Measurements from ENCODE around the gene UCMA.
"Not testable (repeated sequence)": the region's sequence is repeated elsewhere in the genome, so short reads cannot be mapped to it uniquely, and the experiment has no call there.

Gene UCMA

DNA sequence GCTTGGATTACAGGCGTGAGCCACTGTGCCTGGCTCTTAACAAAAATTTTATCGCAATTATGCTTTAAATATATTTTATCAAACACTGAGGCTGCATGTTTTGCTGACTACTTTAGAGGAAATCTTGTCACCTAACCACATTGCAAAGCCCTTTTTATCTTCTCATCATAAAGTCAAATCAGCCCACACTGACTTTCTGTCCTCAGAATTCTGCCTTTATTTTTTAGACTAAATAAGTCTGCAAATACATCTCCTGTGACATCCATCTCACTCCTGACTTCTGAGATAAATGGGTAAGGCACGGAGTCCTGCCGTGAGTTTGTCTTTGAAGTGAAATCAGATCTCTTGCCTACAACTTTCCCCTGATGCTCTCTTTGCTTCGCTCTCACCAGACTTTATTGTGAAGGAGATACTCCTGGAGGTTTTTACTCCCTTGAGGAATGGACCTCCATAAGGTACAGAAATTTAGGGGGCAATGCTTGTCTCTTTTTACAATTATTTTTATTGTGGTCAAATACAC is 23.5 kb upstream of the UCMA start:
- Histone ChIP-seq H3K4me3 (ENCODE audit: low read length) (no peak overlapping the region), H3K27me3 (ENCODE audit: insufficient read depth, low read length) (no peaks in the 10 kb centered on the region), H3K27ac (ENCODE audit: low read depth, low read length) (no peak overlapping the region), H3K4me1 (ENCODE audit: insufficient read depth, low read length) (no peaks in the 10 kb centered on the region), H3K9me3 (ENCODE audit: insufficient read depth, low read depth, low read length) (no peaks in the 10 kb centered on the region), H3K9ac (ENCODE audit: low read depth, low read length) (no peak overlapping the region), H3K36me3 (ENCODE audit: insufficient read depth, low read length) (no peaks in the 10 kb centered on the region)
- 78% methylated on average over 4 of the region's 5 CpGs for WGBS

DNA sequence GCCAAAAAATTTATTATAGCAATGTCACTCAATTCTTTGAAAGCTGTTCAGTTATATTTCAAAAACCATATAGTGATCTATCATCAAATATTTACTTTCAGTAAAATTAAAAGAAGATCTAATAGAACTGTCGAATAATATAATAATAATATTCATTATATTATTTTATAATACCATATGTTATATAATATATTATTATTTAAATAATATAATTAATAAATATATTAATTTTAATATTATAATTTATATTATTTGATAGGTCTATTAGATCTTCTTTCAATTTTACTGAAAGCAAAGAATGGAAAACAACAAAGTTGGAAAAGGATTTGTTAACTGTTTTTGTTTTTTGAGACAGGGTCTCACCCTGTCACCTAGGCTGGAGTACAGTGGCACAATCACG is 22.5 kb upstream of the UCMA start:
- WGBS = 100% methylated on average over 1 of the region's 2 CpGs
- Histone ChIP-seq H3K4me3 (ENCODE audit: low read length) (no peak overlapping the region), H3K27ac (ENCODE audit: low read depth, low read length) (no peak overlapping the region), H3K4me1 (ENCODE audit: insufficient read depth, low read length) (no peaks in the 10 kb centered on the region), H3K9ac (ENCODE audit: low read depth, low read length) (no peak overlapping the region), H3K36me3 (ENCODE audit: insufficient read depth, low read length) (no peaks in the 10 kb centered on the region), H3K27me3 (ENCODE audit: insufficient read depth, low read length) (no peaks in the 10 kb centered on the region), H3K9me3 (ENCODE audit: insufficient read depth, low read depth, low read length) (no peaks in the 10 kb centered on the region)

DNA sequence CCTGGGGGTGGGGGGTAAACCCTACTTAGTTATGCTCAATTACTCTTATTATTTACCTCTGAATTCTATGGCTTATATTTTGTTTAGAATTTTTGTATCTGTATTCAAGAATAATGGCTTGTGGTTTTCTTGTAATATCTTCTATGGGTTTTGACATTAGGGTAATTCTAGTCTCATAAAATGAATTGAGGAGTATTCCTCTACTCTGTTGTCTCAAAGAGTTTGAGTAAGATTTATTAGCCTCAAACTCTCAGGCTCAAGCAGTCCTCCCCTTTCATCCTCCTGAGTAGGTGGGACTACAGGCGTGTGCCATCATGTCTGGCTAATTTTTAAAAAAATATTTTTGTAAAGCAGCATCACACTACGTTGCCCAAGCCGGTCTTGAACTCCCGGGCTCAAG is 19.6 kb upstream of the UCMA start:
- Histone ChIP-seq H3K36me3 (ENCODE audit: insufficient read depth, low read length) (no peaks in the 10 kb centered on the region), H3K27ac (ENCODE audit: low read depth, low read length) (no peak overlapping the region), H3K9ac (ENCODE audit: low read depth, low read length) (no peak overlapping the region), H3K27me3 (ENCODE audit: insufficient read depth, low read length) (no peaks in the 10 kb centered on the region), H3K4me1 (ENCODE audit: insufficient read depth, low read length) (no peaks in the 10 kb centered on the region), H3K4me3 (ENCODE audit: low read length) (no peak overlapping the region), H3K9me3 (ENCODE audit: insufficient read depth, low read depth, low read length) (no peaks in the 10 kb centered on the region)
- WGBS = 89% methylated on average over 4 of the region's 4 CpGs

DNA sequence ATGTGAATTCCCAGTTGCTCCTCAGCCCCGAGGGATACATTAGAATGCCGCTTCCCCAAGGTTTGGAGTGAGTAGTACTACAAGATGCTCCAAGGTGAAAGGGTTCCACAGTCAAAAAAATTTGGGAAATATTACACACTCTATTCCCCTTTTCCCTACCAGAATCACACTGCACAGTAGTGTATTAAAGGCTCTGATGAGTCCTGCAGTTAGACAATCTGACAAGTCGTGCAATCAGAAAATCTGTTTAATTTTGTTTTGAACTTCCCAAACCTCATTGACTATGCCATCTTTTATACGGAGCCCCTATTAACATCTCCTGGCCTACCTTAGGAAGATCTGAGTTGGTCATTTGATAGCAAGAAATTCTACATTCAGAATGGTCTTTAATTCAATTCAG is 13.6 kb upstream of the UCMA start:
- Histone ChIP-seq H3K4me1 (ENCODE audit: insufficient read depth, low read length) (no peaks in the 10 kb centered on the region), H3K9me3 (ENCODE audit: insufficient read depth, low read depth, low read length) (no peaks in the 10 kb centered on the region), H3K36me3 (ENCODE audit: insufficient read depth, low read length) (no peaks in the 10 kb centered on the region), H3K27me3 (ENCODE audit: insufficient read depth, low read length) (no peaks in the 10 kb centered on the region), H3K4me3 (ENCODE audit: low read length) (no peak overlapping the region), H3K9ac (ENCODE audit: low read depth, low read length) (no peak overlapping the region), H3K27ac (ENCODE audit: low read depth, low read length) (no peak overlapping the region)
- WGBS = 98% methylated on average over 4 of the region's 4 CpGs

DNA sequence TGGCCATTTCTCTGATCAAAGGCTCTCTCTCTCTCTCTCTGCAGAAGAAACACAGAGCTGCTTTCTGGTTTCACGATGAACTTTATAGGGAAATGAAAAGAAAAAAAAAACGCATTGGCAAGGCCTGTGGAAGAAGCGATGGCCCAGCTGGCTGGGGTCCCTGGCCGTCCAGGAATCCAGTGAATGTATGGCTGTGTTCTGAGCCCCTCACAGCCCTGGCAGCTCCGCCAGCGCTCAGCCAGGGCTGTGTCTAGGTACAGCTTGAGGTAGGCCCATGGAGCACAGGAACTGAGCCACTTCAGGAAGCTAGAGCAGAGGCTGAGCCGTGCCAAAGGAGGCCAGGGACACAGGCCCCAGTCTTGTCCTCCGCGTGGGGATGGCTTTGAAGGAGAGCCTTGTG is 13.1 kb upstream of the UCMA start:
- no peaks in the 10 kb centered on the region for H3K36me3 ChIP-seq (ENCODE audit: insufficient read depth, low read length)
- no peak overlapping the region for H3K27ac ChIP-seq (ENCODE audit: low read depth, low read length)
- H3K27me3 ChIP-seq (ENCODE audit: insufficient read depth, low read length) = no peaks in the 10 kb centered on the region
- H3K9me3 ChIP-seq (ENCODE audit: insufficient read depth, low read depth, low read length) = no peaks in the 10 kb centered on the region
- WGBS = 89% methylated on average over 9 of the region's 9 CpGs
- H3K4me3 ChIP-seq (ENCODE audit: low read length) = no peak overlapping the region
- no peaks in the 10 kb centered on the region for H3K4me1 ChIP-seq (ENCODE audit: insufficient read depth, low read length)
- H3K9ac ChIP-seq (ENCODE audit: low read depth, low read length) = no peak overlapping the region

DNA sequence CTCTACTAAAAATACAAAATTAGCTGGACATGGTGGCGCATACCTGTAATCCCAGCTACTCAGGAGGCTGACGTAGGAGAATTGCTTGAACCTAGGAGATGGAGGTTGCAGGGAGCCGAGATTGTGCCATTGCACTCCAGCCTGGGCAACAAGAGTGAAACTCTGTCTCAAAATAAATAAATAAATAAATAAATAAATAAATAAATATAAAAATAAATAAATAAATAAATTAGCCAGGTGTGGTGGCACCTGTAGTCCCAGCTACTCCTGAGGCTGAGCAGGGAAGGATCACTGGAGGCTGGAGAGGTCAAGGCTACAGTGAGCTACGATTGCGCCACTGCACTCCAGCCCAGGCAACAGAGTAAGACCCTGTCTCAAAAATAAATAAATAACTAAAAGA is 8.1 kb upstream of the UCMA start:
- not testable (repeated sequence) for H3K27ac ChIP-seq (ENCODE audit: low read depth, low read length); H3K27me3 ChIP-seq (ENCODE audit: insufficient read depth, low read length); H3K9ac ChIP-seq (ENCODE audit: low read depth, low read length); H3K9me3 ChIP-seq (ENCODE audit: insufficient read depth, low read depth, low read length); H3K4me3 ChIP-seq (ENCODE audit: low read length); H3K36me3 ChIP-seq (ENCODE audit: insufficient read depth, low read length); H3K4me1 ChIP-seq (ENCODE audit: insufficient read depth, low read length)
- 93% methylated on average over 5 of the region's 5 CpGs for WGBS

DNA sequence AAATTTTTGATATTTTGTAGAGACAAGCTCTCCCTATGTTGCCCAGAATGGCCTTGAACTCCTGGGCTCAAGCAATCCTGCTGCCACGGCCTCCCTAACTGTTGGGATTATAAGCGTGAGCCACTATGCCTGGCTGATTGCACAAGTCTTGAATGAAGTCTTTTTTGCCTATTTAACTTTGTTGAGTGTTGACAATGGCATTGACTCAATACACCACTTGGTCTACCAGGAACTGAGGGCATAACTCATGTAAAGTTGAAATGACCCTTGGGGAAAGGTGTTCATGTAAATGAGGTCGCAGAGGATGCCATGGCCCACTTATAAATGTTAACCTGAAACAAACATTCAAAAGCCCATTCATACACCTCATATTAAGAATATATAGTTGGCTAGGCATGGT is 7.4 kb upstream of the UCMA start:
- Histone ChIP-seq H3K9me3 (ENCODE audit: insufficient read depth, low read depth, low read length) (no peaks in the 10 kb centered on the region), H3K4me1 (ENCODE audit: insufficient read depth, low read length) (no peaks in the 10 kb centered on the region), H3K9ac (ENCODE audit: low read depth, low read length) (no peak overlapping the region), H3K27ac (ENCODE audit: low read depth, low read length) (no peak overlapping the region), H3K4me3 (ENCODE audit: low read length) (no peak overlapping the region), H3K27me3 (ENCODE audit: insufficient read depth, low read length) (no peaks in the 10 kb centered on the region), H3K36me3 (ENCODE audit: insufficient read depth, low read length) (no peaks in the 10 kb centered on the region)
- WGBS = 85% methylated on average over 2 of the region's 3 CpGs

DNA sequence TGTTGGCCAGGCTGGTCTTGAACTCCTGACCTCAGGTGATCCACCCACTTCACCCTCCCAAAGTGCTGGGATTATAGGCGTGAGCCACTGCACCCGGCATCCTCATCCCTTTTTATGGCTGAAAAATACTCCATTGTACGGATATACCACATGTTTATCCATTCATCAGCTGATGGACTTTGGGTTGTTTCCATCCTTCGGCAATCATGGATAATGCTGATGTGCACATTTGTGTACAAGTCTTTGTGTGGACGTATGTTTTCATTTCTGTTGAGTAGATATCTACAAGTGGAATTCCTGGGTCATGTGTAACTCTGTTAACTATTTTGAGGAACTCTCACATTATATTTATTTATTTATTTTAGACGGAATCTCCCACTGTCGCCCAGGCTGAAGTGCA is 5.7 kb upstream of the UCMA start:
- Histone ChIP-seq H3K4me3 (ENCODE audit: low read length) (no peak overlapping the region), H3K27me3 (ENCODE audit: insufficient read depth, low read length) (no peaks in the 10 kb centered on the region), H3K9me3 (ENCODE audit: insufficient read depth, low read depth, low read length) (no peaks in the 10 kb centered on the region), H3K4me1 (ENCODE audit: insufficient read depth, low read length) (no peaks in the 10 kb centered on the region), H3K36me3 (ENCODE audit: insufficient read depth, low read length) (no peaks in the 10 kb centered on the region), H3K27ac (ENCODE audit: low read depth, low read length) (no peak overlapping the region), H3K9ac (ENCODE audit: low read depth, low read length) (no peak overlapping the region)
- 94% methylated on average over 7 of the region's 7 CpGs for WGBS

DNA sequence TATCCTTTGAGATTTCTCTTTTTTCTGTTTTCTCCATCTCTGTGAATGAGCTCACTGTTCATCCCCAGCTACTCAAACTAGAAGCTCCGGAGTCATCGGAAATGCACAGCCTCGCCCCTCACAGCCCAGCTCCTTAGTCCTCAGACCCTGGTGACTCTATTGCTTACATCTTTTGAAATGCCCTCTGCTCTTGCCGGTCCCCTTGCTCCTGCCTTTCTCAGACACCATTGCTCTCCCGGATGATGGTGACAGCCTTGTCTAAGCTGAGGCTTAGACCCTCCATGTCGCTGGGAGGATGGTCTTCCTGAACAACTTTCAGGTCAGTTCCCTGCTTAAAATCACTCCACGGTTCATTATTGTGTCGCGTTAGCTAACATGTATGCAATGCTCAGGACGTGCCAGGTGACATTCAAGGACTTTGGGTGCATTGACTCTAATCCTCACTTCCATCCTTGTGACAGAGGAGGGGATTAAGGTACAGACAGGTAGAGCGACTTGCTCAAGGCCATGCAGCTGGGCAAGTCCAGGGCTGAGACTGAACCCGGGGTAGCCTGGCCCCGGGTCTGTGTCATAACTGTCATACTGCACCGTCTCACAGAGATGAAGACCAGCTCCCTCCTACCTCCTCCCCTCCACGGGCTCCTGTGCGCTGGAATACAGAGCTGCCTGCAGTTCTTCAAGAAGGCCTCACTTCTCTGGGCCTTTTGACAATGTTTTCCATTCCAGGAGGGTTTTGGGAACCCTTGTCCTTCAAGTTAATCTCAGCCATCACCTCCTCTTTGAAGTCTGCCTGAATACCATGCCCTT is 4.3 kb upstream of the UCMA start:
- H3K36me3 ChIP-seq (ENCODE audit: insufficient read depth, low read length) = no peaks in the 10 kb centered on the region
- no peaks in the 10 kb centered on the region for H3K27me3 ChIP-seq (ENCODE audit: insufficient read depth, low read length)
- WGBS = 95% methylated on average over 16 of the region's 16 CpGs
- no peak overlapping the region for H3K27ac ChIP-seq (ENCODE audit: low read depth, low read length)
- no peaks in the 10 kb centered on the region for H3K9me3 ChIP-seq (ENCODE audit: insufficient read depth, low read depth, low read length)
- H3K4me3 ChIP-seq (ENCODE audit: low read length) = no peak overlapping the region
- H3K4me1 ChIP-seq (ENCODE audit: insufficient read depth, low read length) = peaks cover 6% of the 10 kb centered on the region; the same call in 1 of the 2 replicates
- no peak overlapping the region for H3K9ac ChIP-seq (ENCODE audit: low read depth, low read length)

DNA sequence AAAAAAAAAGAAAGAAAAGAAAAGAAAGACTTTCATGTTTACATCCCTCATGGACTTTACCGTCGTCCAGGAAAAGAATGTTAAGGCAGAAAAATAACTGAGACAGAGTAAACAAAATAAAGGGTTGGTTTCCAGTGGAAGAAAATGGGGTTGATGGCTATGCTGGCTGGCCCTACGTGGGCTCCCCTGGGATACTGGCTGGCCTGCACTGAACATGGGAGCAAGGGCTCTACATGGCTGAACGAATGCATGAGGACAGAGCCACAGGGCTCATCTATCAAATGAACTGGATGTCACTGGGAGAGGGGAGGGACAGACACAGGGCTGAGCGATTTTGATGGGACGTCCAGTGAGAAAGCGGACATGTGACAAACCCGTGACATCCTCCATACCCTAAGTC is 2.5 kb upstream of the UCMA start:
- H3K36me3 ChIP-seq (ENCODE audit: insufficient read depth, low read length) = no peaks in the 10 kb centered on the region
- WGBS = 89% methylated on average over 8 of the region's 8 CpGs
- H3K9ac ChIP-seq (ENCODE audit: low read depth, low read length) = no peak overlapping the region
- H3K27ac ChIP-seq (ENCODE audit: low read depth, low read length) = no peak overlapping the region
- H3K4me3 ChIP-seq (ENCODE audit: low read length) = no peak overlapping the region
- H3K9me3 ChIP-seq (ENCODE audit: insufficient read depth, low read depth, low read length) = no peaks in the 10 kb centered on the region
- H3K4me1 ChIP-seq (ENCODE audit: insufficient read depth, low read length) = peaks cover 11% of the 10 kb centered on the region; the same call in 1 of the 2 replicates
- no peaks in the 10 kb centered on the region for H3K27me3 ChIP-seq (ENCODE audit: insufficient read depth, low read length)

DNA sequence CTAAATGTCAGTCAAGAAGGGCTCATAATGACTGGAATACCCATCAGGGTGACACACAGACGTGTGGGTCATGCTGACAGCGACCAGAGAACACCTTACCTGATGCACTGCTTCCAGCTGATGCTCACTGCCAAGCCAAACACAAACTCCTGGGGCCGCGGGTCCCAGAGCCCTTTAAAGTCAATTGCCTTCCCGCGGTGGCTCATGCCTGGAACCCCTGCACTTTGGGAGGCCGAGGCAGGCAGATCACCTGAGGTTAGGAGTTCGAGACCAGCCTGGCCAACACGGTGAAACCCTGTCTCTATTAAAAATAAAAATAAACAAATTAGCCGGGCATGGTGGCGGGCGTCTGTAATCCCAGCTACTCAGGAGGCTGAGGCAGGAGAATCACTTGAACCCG is 562 bp upstream of the UCMA start:
- not testable (repeated sequence) for H3K27me3 ChIP-seq (ENCODE audit: insufficient read depth, low read length); H3K4me3 ChIP-seq (ENCODE audit: low read length); H3K9ac ChIP-seq (ENCODE audit: low read depth, low read length); H3K27ac ChIP-seq (ENCODE audit: low read depth, low read length); H3K9me3 ChIP-seq (ENCODE audit: insufficient read depth, low read depth, low read length); H3K36me3 ChIP-seq (ENCODE audit: insufficient read depth, low read length)
- peaks cover 18% of the 10 kb centered on the region; the same call in 1 of the 2 replicates for H3K4me1 ChIP-seq (ENCODE audit: insufficient read depth, low read length)
- WGBS = 94% methylated on average over 13 of the region's 13 CpGs

DNA sequence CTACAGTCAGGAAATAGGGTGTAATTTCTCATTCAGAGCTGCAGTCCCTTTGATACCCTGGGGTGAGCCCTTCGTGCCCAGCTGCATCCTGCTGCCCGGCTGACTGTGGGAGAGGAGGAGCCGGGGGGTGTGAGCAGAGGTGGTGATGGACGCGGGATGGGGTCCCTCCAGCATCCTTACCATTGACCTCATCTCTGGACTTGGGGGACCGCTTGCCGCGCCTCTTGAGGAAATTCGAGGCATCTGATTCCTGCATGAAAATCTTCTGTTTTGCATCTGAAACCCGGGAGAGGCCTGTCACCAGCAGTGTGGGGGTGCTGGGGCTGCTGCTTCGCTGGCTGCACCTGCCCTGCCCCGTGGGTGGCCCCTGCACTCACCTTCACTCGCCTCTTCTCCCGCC is 816 bp downstream of the UCMA start:
- Histone ChIP-seq H3K9ac (ENCODE audit: low read depth, low read length) (no peak overlapping the region), H3K27me3 (ENCODE audit: insufficient read depth, low read length) (no peaks in the 10 kb centered on the region), H3K27ac (ENCODE audit: low read depth, low read length) (no peak overlapping the region), H3K36me3 (ENCODE audit: insufficient read depth, low read length) (no peaks in the 10 kb centered on the region), H3K4me1 (ENCODE audit: insufficient read depth, low read length) (peaks cover 22% of the 10 kb centered on the region; the same call in 1 of the 2 replicates), H3K4me3 (ENCODE audit: low read length) (no peak overlapping the region), H3K9me3 (ENCODE audit: insufficient read depth, low read depth, low read length) (no peaks in the 10 kb centered on the region)
- WGBS = 79% methylated on average over 14 of the region's 14 CpGs

Measured in HUES64 (cell line).